Measurements from ENCODE around the gene FSTL5. TPM values are rescaled to one million over a fixed set of nuclear protein-coding genes. Genes with fewer than 3 reads are reported as not detected.

Gene FSTL5
- total and polyA plus RNA-seq, 9 of the 15 experiments (the other 6 are each of a cell fraction or from before 2014, with no cell fraction given), result 0.09 to 3.1 (median 0.50) TPM; not detected in 1

GRCh38 chr4:162038112-162038511 is 125.7 kb downstream of the FSTL5 start:
- FAIRE-seq, result no peak
- H3K4me3 ChIP-seq, result no peak overlapping the region
- no peak overlapping the region for H3K27ac ChIP-seq (ENCODE audit: extremely low read depth, low read depth, low read length)
- no peaks in the 10 kb centered on the region for H3K36me3 ChIP-seq (ENCODE audit: control insufficient read depth, insufficient read depth, low read length)
- H3K27me3 ChIP-seq (ENCODE audit: control insufficient read depth in 2 of 2, insufficient read depth in 2 of 2, low read length in 2 of 2), result no peaks in the 10 kb centered on the region
- ChIA-PET POLR2A (no interaction called here), CTCF (ENCODE audit: low intra/inter-chr PET ratio) (no interaction called here)
- in situ Hi-C loops (cut with MboI), result no loop called here
- TF ChIP-seq MGA (IDR thresholded peaks at IDR 0.05), result no peak
- H3K4me2 ChIP-seq (ENCODE audit: insufficient read depth, low read length), result no peak overlapping the region
- WGBS (ENCODE audit: insufficient coverage, low coverage, missing lambda C conversion rate), result 0% methylated on average over 2 of the region's 3 CpGs
- BruUV-seq (replicated peaks), result no TSS peak
- DNase-seq (ENCODE audit: extremely low read depth in 1 of 4, low spot score in 3 of 4), result no peak
- no peak overlapping the region for H2AFZ ChIP-seq (ENCODE audit: low read depth, low read length)
- H3K9ac ChIP-seq (ENCODE audit: insufficient read depth in 1 of 2, low read depth in 2 of 2, low read length in 2 of 2), result no peak overlapping the region
- H3K9me1 ChIP-seq (ENCODE audit: control insufficient read depth, insufficient read depth, low read length), result no peaks in the 10 kb centered on the region
- no peaks in the 10 kb centered on the region for H3K9me3 ChIP-seq (replicated peaks; ENCODE audit: control insufficient read depth, insufficient read depth, low read depth, low read length)
- no peaks in the 10 kb centered on the region for H3K4me1 ChIP-seq (replicated peaks in 1 of 2; ENCODE audit: control insufficient read depth in 2 of 2, insufficient read depth in 2 of 2, low read length in 2 of 2)
- no peaks in the 10 kb centered on the region for H3K79me2 ChIP-seq (ENCODE audit: control insufficient read depth, insufficient read depth, low read length)
- H4K20me1 ChIP-seq (replicated peaks; ENCODE audit: control insufficient read depth, insufficient read depth, low read length), result no peaks in the 10 kb centered on the region
- no peak for ATAC-seq
- intact Hi-C loops (cut with micrococcal nuclease), result no loop called here
